Right cardiac atrium (tissue), 5 donors: ENCODE data around the gene GPR17. TPM values are rescaled to one million over a fixed set of nuclear protein-coding genes. Genes with fewer than 3 reads are reported as not detected.

Experiments
- ATAC-seq, 2 donors: fragments of 200-7000 bp; cut with Tn5 transposase; one replicate each; pipeline versions ENCODE4 v1.8.0 to v1.9.1; 2020; ENCODE audit warnings: moderate library complexity in 2 of 2, mild to moderate bottlenecking in 1 of 2
- DNase-seq, 3 donors: peaks; one replicate each; pipeline ENCODE4 v3.0.0-alpha.2; 2020
- H3K27ac ChIP-seq: one replicate; pipeline ENCODE4 v1.5.1; 2013; ENCODE audit warnings: mild to moderate bottlenecking, low read length, control low read depth, moderate library complexity
- H3K27me3 ChIP-seq: one replicate; pipeline ENCODE4 v1.6.1; 2013; ENCODE audit not compliant: control insufficient read depth, insufficient read depth
- H3K4me1 ChIP-seq: one replicate; pipeline ENCODE4 v1.6.1; 2013; ENCODE audit warnings: low read length; ENCODE audit not compliant: control insufficient read depth, insufficient read depth
- H3K4me3 ChIP-seq: one replicate; pipeline ENCODE4 v1.5.1; 2013; ENCODE audit warnings: low read length, control low read depth
- H3K9me3 ChIP-seq: one replicate; pipeline ENCODE4 v1.6.1; 2013; ENCODE audit warnings: low read length; ENCODE audit not compliant: control insufficient read depth
- WGBS: extraction: QIAGEN DNeasy Blood & Tissue Kit; methylation state at CpG from one replicate; pipeline ENCODE4 v1.1.7; 2013; 5-methylcytosine and 5-hydroxymethylcytosine counted together
- intact Hi-C, 4 donors: fragments of 100-400 bp; cut with DNase I; formaldehyde crosslinking; loops; one replicate each; pipeline versions ENCODE4 v1.11.0 to v1.14.0; 2022 to 2023
- polyA plus RNA-seq: library from polyadenylated mRNA; stranded (reverse); fragments of 200-250 nt; gene quantifications from one replicate; pipeline ENCODE4 v1.2.3, GENCODE V29; 2013
- total RNA-seq, 4 donors: library from RNA; stranded (reverse); fragmentation: NEBNext Ultra II Directional; extraction: Animal tissue kit (Norgen Biotek cat#: 25700); gene quantifications; one replicate each; pipeline ENCODE4 v1.2.1, GENCODE V29; 2021
- donor health status: healthy with polysubstance abuse.
- donor health status: DM: no; HTN: yes; CAD: no.
- donor health status: DM: no; HTN: no; CAD: no.
- donor health status: DM: no; HTN: yes; CAD: no; lungs with severe emphysema.
- donor health status: DM: yes; HTN: yes; CAD: no.

GPR17 gene
- total and polyA plus RNA-seq, 5 donors: 0.31 to 4.0 (median 0.40) TPM; not detected in 2

DNA sequence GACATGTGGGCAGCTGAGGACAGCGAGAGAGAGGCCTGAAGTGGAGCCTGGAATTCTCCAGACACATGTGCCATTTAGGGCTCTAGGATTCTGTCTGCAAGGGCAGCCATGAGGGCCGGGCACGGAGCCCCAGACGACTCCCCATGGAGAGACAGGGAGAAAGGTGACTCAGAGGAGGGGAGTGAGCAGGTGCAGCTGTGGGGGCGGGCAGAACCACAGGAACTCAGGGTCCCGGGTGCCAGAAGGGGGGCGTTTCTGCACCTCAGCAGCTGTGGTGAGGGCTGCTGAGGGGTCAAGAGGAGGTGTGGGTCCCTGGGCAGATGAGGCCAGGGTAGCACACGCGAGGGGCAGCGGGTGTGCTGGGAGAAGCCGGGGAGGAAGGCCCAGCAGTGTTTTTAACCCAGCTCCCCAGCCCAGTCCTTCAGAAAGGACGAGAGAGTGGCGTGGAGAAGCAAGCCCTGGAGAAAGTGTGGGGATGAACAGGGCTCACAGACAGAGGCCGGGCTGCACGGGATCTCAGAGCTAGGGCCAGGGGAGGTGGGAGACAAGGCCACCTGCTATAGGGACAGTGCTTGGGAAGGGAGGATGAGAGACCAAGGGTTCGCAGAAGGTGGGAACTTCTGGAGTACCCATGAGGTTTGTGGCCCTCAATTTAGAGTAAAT, 7.6 kb downstream of the GPR17 start:
- Histone ChIP-seq H3K27ac (peak overlapping the region; percentile 46), H3K9me3 (no peaks in the 10 kb centered on the region), H3K27me3 (no peaks in the 10 kb centered on the region), H3K4me3 (no peak overlapping the region), H3K4me1 (peaks cover 50% of the 10 kb centered on the region)
- WGBS: 77% methylated on average over 16 of the region's 16 CpGs
- DNase-seq (peak; percentile 13 to 47 (median 47)), ATAC-seq (no peak)
- intact Hi-C loops: no loop called here

DNA sequence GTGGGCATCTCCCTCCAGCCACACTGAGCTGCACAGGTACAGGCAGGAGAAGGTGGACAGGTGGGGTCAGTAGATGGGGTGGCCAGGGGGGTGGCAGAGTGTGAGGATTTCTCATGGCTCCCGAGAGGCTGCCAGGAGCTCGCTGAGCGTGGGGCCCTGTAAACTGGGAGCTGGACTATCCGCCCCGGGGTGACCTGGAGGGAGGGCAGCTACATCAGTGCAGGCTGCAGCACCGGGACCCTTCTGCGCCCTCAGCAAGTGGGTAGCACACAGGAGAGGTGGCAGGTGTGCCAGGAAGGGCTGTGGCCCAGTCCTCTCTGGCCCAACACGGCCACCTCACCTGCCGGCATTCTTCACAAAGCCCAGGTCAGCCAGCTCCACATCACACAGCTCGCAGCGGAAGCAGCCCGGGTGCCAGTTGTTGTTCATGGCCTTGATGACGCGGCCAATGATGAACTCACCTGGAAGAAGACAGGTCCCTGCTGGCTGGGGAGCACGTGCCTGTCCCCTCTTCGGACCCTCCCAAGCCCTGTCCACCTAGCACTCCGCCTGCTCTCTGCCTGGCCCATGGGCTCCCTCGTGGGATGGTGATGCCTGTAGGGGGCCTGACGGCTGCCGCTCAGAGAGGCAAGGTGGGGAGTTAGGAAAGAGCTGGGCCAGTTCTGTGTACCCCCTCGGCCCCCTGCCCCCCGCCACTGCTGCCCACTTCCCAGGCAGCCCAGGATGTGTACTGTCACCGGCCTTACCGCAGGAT, 8.3 kb downstream of the GPR17 start:
- peaks cover 54% of the 10 kb centered on the region for H3K4me1 ChIP-seq

DNA sequence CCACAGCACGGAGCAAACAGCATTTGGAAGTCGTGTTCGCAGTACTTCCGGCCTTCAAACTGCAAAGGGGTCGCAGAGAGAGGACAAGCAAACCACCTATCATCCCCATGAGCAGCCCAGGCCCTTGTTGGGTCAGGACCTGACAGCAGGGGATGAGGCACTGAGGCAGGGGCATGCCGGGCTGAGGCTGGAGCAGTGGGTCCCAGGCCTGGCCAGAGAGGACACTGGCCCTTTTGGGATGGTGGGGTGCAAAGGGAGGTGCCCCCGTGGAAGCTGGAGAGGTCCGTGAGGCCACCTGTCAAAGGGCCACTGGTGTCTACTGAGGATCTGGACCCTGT, 8.9 kb downstream of the GPR17 start:
- Histone ChIP-seq H3K27ac (peak overlapping the region; percentile 68), H3K27me3 (no peaks in the 10 kb centered on the region), H3K4me3 (no peak overlapping the region), H3K9me3 (no peaks in the 10 kb centered on the region), H3K4me1 (peaks cover 55% of the 10 kb centered on the region)
- intact Hi-C loops: no loop called here
- ATAC-seq (no peak), DNase-seq (peak in 2 of 3 donors; percentile 12 to 50)
- whole genome bisulfite sequencing: 89% methylated on average over 8 of the region's 8 CpGs

More for the DNA sequence above, 8.3 kb downstream of the GPR17 start:
- ATAC-seq (no peak), DNase-seq (peak; percentile 13 to 65 (median 53))
- Histone ChIP-seq H3K27ac (peak overlapping the region; percentile 68), H3K9me3 (no peaks in the 10 kb centered on the region), H3K27me3 (no peaks in the 10 kb centered on the region), H3K4me3 (no peak overlapping the region)
- 91% methylated on average over 24 of the region's 24 CpGs for WGBS
- intact Hi-C loops: no loop called here

DNA sequence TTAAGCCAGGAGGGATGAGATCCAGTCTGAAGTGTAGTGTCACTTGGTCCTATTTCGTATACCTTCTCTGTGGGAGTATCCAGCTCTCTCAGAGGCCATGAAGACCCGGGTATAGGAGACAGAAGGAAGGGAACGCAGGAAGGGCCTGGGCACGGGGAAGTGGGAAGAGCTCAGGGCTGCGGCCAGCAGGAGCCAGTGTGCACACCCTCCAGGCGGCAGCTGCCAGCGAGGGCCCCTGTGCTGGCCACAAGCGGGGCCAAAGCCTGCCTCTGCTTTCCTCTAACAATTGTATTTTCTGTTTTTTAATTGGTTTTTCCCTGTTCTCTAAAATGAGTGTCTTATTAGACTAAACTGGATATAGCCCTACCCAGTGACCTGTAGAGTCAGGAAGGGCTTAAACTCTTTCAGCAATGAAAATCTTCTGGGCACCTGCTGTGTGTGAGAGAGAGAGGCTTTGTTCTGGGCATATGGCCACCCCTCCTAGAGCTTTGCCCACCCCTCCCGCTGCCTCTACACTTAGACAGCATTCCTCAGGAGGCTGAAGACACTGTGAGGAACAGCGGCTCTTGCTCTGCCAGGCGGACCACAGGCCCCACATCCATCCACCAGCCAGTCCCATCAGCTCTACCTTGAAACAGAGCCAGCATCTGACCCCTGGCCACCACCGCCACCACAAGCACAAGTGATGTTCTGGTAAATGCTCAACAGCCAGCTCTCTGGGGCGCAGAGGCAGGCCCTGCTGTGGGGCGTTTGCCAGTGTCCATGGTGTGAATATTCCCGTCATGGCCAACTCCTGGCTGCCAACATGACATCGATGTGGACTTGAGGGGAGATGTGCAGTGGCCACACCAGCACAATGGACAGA, 9.5 kb downstream of the GPR17 start:
- peak overlapping the region; percentile 68 for H3K27ac ChIP-seq
- intact Hi-C loops: no loop called here
- H3K4me1 ChIP-seq: peaks cover 53% of the 10 kb centered on the region
- 60% methylated on average over 16 of the region's 16 CpGs for WGBS
- DNase-seq (peak; percentile 66 to 85 (median 83)), ATAC-seq (peak; percentile 38 to 39)
- H3K9me3 ChIP-seq: no peaks in the 10 kb centered on the region
- no peak overlapping the region for H3K4me3 ChIP-seq
- H3K27me3 ChIP-seq: no peaks in the 10 kb centered on the region

DNA sequence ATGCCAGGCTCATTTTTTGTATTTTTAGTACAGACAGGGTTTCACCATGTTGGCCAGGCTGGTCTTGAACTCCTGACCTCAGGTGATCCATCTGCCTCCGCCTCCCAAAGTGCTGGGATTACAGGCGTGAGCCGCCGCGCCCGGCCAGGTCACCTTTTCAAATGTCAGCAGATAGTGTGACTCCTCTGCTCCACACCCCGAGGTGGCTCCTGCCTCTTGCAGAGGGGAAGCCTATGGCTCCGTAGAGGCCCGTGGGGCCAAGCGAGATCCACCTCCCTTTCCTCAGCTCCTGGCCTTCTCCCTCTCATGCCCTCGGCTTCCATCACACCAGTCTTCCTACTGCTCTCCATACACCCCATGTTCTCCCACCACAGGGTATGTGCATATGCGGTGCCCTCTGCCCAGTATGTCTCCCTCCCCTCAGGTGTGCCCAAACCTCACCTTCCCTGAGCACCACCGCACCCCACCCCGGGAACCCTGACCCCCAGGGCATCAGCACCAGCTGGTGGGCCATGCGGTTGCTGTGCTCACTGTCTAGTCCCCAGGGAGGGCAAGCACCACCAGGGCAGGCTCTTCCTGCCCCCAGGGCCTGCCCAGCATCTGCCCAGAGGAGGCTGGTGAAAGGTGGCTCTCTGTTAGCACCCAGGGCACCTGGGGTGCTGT, 10.7 kb downstream of the GPR17 start:
- peak; percentile 21 to 55 (median 43) for DNase-seq
- Histone ChIP-seq H3K27ac (peak overlapping the region; percentile 10), H3K27me3 (no peaks in the 10 kb centered on the region), H3K4me1 (peaks cover 55% of the 10 kb centered on the region), H3K9me3 (no peaks in the 10 kb centered on the region), H3K4me3 (no peak overlapping the region)
- no peak for ATAC-seq
- intact Hi-C loops: no loop called here
- 72% methylated on average over 15 of the region's 15 CpGs for WGBS

DNA sequence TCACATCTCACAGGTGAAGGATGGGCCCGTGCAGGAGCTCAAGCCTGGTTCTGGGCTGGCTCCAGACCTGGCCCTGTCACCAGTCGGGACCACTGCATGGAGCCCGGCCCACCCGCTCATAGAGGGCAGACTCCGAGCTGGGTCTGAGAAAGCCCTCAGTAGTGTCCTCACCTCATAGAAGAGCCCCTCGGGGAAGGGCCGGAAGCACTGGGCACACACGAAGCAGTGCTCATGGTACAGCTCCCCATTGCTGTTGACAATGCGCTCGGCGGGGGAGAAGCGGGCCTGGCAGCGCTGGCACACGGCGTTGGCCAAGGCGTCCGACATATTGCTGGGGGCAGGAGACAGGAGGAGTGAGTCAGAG, 11.3 kb downstream of the GPR17 start:
- Histone ChIP-seq H3K4me1 (peaks cover 59% of the 10 kb centered on the region), H3K27ac (peak overlapping the region; percentile 10), H3K4me3 (no peak overlapping the region), H3K9me3 (no peaks in the 10 kb centered on the region), H3K27me3 (no peaks in the 10 kb centered on the region)
- no peak for ATAC-seq
- peak; percentile 11 to 47 (median 33) for DNase-seq
- 89% methylated on average over 17 of the region's 17 CpGs for WGBS
- intact Hi-C loops: no loop called here

DNA sequence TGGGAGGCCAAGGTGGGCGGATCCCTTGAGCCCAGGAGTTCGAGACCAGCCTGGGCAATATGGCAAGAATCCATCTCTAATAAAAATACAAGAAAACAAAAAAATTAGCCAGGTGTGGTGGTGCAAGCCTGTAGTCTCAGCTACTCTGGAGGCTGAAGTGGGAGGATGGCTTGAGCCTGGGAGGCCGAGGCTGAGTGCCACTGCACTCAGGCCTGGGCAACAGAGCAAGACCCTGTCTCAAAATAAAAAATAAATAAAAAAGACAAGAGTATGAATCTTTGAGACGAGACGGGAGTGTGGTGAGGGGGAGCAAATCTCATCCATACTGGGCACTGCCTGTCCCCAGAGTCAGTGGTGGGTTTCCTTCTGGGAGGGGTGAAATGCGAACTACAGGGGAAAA, 12.2 kb downstream of the GPR17 start:
- Histone ChIP-seq H3K27me3 (no peaks in the 10 kb centered on the region), H3K4me3 (no peak overlapping the region), H3K27ac (peak overlapping the region; percentile 94), H3K9me3 (no peaks in the 10 kb centered on the region), H3K4me1 (peaks cover 58% of the 10 kb centered on the region)
- intact Hi-C loops: no loop called here
- ATAC-seq (no peak), DNase-seq (peak in 1 of 3 donors; percentile 18)
- WGBS: 86% methylated on average over 6 of the region's 6 CpGs

DNA sequence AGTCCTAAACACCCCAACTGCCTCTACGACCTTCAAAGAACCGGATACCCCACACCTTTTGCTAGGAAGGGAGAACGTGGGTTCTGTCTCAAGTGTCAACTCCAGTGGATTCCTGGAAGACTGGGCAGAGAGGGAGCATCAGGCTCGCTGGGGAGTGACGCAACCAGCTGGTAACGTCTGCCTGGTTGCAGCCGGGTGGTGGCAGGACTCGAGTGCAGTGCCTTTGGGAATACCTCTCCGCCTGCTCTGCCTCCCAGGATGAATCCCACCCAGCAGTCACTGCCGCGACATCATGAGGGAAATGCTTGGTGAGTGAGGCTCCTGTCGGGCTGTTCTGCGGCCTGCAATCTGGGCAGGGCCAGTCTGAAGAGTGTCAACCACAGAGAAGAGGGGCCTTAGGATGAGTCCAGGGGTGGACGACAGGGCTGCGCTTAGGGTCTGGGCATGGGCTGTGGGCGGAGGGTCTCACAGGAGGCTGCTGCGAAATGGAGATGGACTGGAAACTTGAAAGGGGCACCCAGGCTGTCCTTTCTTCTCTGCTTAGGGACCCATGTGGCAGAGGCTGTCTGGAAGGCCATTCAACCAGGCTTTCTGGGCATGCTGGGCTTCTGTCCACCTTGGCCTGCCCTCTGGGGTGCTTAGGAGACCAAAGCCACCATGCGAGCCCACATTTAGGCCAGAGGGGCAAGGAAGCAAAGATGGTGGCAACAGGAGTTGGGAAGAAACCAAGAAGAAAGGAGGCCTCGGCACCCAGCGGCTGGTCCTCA, 12.9 kb downstream of the GPR17 start:
- H3K4me1 ChIP-seq: peaks cover 53% of the 10 kb centered on the region
- DNase-seq (peak; percentile 45 to 47 (median 45)), ATAC-seq (no peak)
- WGBS: 76% methylated on average over 20 of the region's 20 CpGs
- peak overlapping the region; percentile 94 for H3K27ac ChIP-seq
- intact Hi-C loops: no loop called here
- no peak overlapping the region for H3K4me3 ChIP-seq
- no peaks in the 10 kb centered on the region for H3K9me3 ChIP-seq
- H3K27me3 ChIP-seq: no peaks in the 10 kb centered on the region

DNA sequence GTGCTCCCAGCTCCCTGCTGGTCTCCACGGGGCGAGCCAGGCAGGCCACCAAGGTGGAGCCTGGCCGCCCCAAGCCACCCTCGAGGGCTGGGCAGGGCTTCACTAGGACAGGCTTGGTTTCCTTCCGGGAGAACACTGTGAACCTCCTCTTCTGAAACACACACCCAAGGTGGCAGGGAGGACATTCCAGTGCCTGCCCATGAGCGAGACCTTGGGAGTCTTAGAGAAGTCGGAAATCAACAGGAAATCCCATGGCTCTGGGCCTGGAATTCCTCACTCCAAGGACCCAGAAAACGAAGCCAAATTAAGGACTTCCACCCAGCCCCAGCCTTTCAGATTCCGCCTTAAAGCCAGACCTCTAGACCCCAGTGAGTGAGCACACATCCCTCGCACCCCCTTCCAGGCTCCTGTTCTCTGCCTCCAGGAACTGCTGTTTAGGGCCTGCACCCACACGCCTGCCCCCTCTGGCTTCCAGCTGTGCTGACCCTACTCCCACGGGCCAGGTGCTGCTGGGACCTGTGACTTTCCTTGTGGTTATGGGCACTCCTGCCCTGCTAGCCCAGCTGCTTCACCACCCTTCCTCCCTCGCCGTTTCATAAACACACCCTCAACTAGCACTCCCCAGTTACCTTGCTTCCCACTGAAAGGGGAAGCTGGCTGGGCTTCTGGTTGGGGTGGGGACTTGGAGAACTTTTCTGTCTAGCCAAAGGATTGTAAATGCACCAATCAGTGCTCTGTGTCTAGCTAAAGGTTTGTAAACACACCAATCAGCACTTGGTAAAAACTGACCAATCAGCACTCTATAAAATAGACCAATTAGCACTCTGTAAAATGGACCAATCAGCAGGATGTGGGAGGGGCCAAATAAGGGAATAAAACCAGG, 13.7 kb downstream of the GPR17 start:
- H3K4me3 ChIP-seq: no peak overlapping the region
- WGBS: 48% methylated on average over 14 of the region's 14 CpGs
- no peaks in the 10 kb centered on the region for H3K9me3 ChIP-seq
- ATAC-seq (peak; percentile 64 to 78), DNase-seq (peak; percentile 76 to 84 (median 79))
- H3K27ac ChIP-seq: peak overlapping the region; percentile 94
- H3K4me1 ChIP-seq: peaks cover 52% of the 10 kb centered on the region
- H3K27me3 ChIP-seq: no peaks in the 10 kb centered on the region
- intact Hi-C loops: no loop called here
